Suppressor macrophage treated with lipopolysaccharide for 1 hour (primary cell): ENCODE results near the gene SVEP1.

ENCODE experiments used
- DNase-seq, 3 donors: peaks; one replicate each; pipeline ENCODE4 v3.0.0-alpha.2; 2020 to 2022

The SVEP1 gene

DNA sequence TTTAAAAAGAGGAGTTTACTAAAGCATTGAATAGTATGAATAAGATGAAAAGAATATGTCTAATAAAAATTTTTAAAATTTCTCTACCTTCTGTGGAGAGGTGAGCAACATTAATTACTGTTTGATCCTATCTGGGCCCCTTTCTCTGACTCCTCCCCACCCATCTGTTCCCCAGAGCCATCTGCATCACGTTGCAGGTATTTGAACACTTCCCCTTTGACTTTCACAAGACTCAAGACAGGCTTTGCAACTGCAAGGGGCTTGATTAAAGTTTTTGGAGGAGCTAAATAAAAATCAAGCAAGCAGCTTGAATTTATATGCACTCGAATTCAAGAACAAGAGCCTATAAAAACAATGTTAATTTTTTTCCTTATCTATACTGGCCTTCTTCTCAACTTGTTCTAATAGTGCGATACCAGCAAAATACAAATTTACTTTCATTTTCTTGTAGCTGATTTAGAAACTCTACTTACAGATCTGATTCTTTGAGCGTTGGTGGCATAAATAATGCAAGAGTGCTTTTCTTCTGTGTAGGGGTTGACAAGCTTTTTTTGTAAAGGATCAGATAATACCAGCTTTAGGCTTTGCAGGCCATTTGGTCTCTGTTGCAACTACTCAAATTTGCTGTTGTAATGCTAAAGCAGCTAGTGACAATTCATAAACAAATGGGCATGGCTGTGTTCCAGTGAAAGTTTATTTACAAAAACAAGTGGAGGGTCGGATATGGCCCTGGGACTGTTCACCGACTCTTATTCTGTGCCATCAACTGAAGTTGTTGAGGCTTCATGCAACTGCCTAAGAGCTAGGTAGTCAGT is 263.1 kb downstream of the SVEP1 start:
- DNase-seq = peak; percentile 16 to 37 (median 19)
